HG03095 (cell line): ENCODE results near the gene KCNE4.

Experiments
- ATAC-seq: cut with Tn5 transposase; IDR thresholded peaks from one replicate; pipeline ENCODE4 v1.9.1; 2021; ENCODE audit warnings: moderate library complexity; ENCODE audit not compliant: unreplicated experiment

KCNE4 gene, protein sequence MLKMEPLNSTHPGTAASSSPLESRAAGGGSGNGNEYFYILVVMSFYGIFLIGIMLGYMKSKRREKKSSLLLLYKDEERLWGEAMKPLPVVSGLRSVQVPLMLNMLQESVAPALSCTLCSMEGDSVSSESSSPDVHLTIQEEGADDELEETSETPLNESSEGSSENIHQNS

DNA sequence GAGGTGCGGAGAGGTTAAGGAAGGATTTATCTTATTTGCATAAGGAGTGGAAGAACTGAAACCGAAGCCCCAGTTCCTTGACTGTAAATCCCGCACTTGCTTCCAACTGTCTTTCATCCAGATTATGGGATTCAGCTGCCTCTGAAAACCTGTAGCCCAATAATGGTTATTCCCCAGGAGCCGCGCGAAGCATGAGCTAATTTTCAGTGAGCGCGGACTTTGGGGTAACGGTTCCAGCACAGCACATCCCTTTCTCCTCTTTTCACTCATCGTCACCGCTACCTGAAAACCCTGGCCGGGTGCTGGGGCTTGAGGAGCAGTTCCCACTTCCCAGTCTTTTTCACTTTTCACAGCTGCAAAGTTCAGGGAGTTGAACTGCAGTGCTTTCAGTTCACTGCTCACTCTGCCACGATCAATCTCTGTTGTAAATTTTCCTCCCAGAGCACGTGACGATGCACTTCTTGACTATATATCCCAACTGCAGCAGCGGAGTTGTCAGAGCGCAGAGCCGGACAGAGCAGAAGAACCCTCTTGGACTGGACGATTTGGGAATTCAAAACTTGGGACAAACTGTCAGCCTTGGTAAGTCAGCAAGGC lies at the start of gene KCNE4:
Gene KCNE4 (plus strand): TSS at position 498 of the 597 bp plus-strand sequence. CDS start 641 bp downstream, outside the sequence.
- no peak for ATAC-seq

DNA sequence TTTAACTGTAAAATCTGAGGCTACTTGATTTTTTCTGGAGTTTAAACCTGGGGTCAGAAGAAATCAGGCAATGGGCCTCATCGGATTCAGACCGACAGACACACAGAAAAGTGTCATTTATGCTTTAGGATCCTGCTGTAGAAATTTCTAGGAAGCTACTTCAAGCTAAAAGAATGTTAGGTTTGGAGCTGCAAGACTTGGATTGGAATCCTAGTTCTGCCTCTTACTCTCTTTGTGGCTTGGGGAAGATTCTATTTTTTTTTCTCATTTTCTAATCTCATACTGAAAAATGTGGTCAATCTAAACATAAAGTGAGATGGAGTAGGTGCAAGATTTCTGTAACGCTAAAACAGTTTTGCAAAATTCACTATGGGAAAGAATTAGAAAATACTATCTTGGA lies 48.8 kb upstream of the KCNE4 start:
- ATAC-seq: no peak

GRCh38 chr2:223005496-223005895 lies 46.5 kb upstream of the KCNE4 start:
- ATAC-seq: no peak

- no peak for ATAC-seq
These were observed 44.5 kb upstream of the KCNE4 start for GRCh38 chr2:223007531-223007930.

DNA sequence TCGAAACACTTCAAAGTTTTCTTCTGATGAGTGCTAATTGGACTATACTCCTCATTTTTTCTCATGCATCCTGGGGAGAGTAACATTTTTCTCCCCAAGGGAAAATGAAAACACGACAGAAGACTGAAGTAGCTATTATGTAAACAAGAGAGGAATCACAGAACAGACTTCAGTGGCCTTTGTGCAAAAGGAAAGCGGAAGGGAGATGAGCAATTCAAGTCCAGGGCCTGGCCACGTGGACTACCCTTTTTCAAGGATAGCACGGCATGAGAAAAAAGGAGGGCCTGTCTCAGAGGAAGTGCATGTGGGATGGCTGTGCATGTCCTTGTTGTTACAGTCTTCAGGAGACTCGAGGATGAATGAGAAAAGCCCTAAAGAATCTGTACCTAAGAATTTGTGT lies 43.8 kb upstream of the KCNE4 start:
- no peak for ATAC-seq

GRCh38 chr2:223008956-223009355 lies 43.0 kb upstream of the KCNE4 start:
- ATAC-seq: no peak

DNA sequence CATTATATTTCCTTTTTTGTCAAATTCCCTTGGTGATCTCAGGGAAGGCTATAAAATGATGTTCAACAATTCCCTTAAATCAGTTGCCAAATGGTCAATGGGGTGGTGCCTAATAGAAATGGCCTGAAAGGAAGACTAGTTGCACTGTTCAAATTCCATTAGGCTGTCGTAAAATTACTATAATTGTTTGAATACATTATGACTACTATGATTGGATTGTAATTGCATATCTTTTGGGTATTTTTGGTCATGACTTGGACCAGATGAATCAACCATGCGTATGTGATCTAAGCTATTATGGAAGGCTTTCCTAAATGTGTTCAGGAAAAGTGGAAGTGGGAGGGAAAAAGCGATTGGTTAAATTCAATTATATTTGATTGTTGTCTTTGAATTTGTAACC lies 41.3 kb upstream of the KCNE4 start:
- no peak for ATAC-seq

DNA sequence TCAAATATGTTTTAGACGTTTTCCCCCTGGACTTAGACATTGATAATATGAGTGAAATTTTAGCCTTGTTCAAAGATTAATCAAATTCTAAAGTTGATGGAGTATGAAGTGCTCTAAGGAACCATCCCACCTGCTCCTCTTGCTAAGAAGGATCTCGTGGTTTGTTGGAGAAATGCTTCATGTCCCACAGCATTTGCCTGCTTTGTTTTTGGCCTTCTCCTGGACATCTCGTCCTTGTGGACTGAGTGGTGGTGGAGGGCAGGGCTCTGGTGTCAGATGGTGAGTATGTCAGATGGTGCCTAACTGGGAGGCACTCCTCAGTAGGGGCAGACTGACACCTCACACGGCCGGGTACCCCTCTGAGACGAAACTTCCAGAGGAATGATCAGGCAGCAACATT lies 39.7 kb upstream of the KCNE4 start:
- ATAC-seq: no peak

- no peak for ATAC-seq
These were observed 32.5 kb upstream of the KCNE4 start for GRCh38 chr2:223019390-223019930.

DNA sequence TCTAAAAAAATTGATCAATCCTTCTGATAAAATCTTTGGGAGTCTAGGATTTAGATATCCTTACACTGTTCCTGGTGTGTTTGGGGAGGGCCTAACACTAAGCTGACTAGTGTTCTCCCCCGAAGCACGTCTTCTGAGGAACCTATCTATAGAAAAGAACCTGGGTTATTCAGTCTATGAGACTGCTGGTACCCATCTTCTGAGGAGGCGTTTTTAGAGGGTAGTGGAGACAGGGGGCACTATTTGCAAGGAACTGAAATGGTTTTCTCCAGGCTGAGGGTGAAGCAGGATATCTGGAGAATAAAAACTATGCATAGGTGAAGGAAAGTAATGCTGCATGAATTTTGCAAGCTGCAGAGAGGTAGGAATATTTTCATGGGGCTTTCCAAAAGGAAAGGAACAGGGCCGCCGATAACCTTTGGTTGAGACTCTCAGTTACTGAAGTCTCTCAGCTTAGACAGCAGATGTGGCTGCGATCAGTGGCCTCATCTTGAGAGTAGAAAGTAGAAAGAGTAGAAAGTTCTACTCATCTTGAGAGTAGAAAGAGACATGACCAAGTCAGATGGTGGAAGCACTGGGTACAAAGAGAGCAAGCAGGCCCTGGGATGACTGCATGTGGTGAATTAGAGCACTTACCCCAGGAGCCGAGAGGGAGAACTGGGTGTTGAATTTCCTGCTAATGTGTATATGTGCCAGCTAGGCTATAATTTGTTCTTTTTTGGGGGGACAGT lies 31.8 kb upstream of the KCNE4 start:
- ATAC-seq: peak; percentile 65

- no peak for ATAC-seq
These were observed 30.9 kb upstream of the KCNE4 start for GRCh38 chr2:223020971-223021675.

- ATAC-seq: no peak
These were observed 25.5 kb upstream of the KCNE4 start for GRCh38 chr2:223026357-223027110.

- ATAC-seq: no peak
These were observed 24.5 kb upstream of the KCNE4 start for GRCh38 chr2:223027442-223027841.

- no peak for ATAC-seq
These were observed 22.7 kb upstream of the KCNE4 start for GRCh38 chr2:223029287-223029686.

- no peak for ATAC-seq
These were observed 19.5 kb upstream of the KCNE4 start for GRCh38 chr2:223032187-223033142.

GRCh38 chr2:223034221-223034975 lies 17.6 kb upstream of the KCNE4 start:
- ATAC-seq: no peak

DNA sequence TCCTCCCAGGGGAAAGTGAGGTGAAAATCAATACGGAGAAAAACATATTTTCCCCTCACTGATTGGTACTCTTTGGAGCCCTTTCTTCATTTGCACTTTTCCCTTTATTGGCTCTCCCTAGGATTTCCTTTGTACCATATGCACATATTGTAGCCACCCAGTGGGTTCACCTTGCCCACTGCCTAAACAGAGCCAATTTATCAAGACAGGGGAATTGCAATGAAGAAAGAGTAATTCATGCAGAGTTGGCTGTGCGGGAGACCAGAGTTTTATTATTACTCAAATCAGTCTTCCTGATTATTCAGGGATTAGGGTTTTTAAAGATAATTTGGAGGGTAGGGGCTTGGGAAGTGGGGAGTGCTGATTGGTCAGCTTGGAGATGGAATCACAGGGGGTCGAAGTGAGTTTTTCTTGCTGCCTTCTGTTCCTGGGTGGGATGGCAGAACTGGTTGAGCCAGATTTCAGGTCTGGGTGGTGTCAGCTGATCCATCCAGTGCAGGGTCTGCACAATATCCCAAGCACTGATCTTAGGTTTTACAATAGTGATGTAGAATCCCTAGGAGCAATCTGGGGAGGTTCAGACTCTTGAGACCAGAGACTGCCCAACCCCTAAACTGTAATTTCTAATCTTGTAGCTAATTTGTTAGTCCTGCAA lies 15.1 kb upstream of the KCNE4 start:
- no peak for ATAC-seq

- ATAC-seq: no peak
These were observed 14.6 kb upstream of the KCNE4 start for GRCh38 chr2:223037445-223037800.
